Fibroblast of lung (primary cell): ENCODE data around the gene RPUSD4. TPM values are rescaled to one million over a fixed set of nuclear protein-coding genes. Genes with fewer than 3 reads are reported as not detected.

Source experiments
- DNase-seq, 2 donors: peaks; one replicate each; pipeline versions ENCODE4 v3.0.0 to v3.0.0-alpha.2; 2010; ENCODE audit warnings: low read depth in 2 of 2
- H2AFZ ChIP-seq: 2 replicates; pipeline ENCODE4 v1.5.1; 2012; ENCODE audit warnings: low read length, control low read depth, inconsistent platforms
- H3K27ac ChIP-seq: 2 replicates; pipeline ENCODE4 v1.5.1; 2011; ENCODE audit warnings: low read length, control low read depth; ENCODE audit not compliant: insufficient read depth
- H3K27me3 ChIP-seq: 2 replicates; pipeline ENCODE4 v1.5.1; 2011; ENCODE audit warnings: mild to moderate bottlenecking, low read length; ENCODE audit not compliant: control insufficient read depth, insufficient read depth
- H3K36me3 ChIP-seq: 2 replicates; pipeline ENCODE4 v1.5.1; 2011; ENCODE audit warnings: low read length; ENCODE audit not compliant: control insufficient read depth, insufficient read depth
- H3K4me1 ChIP-seq: 2 replicates; pipeline ENCODE4 v1.5.1; 2011; ENCODE audit warnings: low read length; ENCODE audit not compliant: control insufficient read depth, insufficient read depth; ENCODE audit errors: extremely low read depth
- H3K4me2 ChIP-seq: 2 replicates; pipeline ENCODE4 v1.5.1; 2011; ENCODE audit warnings: low read length, control low read depth; ENCODE audit not compliant: insufficient read depth; ENCODE audit errors: extremely low read depth
- H3K4me3 ChIP-seq, 4 experiments: fragments of 200-600 bp in 1 of 4; sonication (generic) in 1 of 4; replicated peaks in 1 of 4; 2 replicates each; pipeline ENCODE4 v1.5.1; 2011 to 2016; ENCODE audit warnings: low read length in 4 of 4, low read depth in 3 of 4, mild to moderate bottlenecking in 3 of 4, control low read depth in 2 of 4, inconsistent platforms in 1 of 4, mixed read lengths in 1 of 4; ENCODE audit not compliant: insufficient read depth in 1 of 4; ENCODE audit errors: control extremely low read depth in 1 of 4
- H3K79me2 ChIP-seq: 2 replicates; pipeline ENCODE4 v1.5.1; 2012; ENCODE audit warnings: mild to moderate bottlenecking, low read length, inconsistent platforms; ENCODE audit not compliant: control insufficient read depth, insufficient read depth
- H3K9ac ChIP-seq: 2 replicates; pipeline ENCODE4 v1.5.1; 2011; ENCODE audit warnings: mild to moderate bottlenecking, low read length, control low read depth; ENCODE audit not compliant: insufficient read depth
- H3K9me3 ChIP-seq: 2 replicates; pipeline ENCODE4 v1.5.1; 2012; ENCODE audit warnings: low read depth, low read length; ENCODE audit not compliant: control insufficient read depth, insufficient read depth
- H4K20me1 ChIP-seq: 2 replicates; pipeline ENCODE4 v1.5.1; 2011; ENCODE audit warnings: low read length; ENCODE audit not compliant: control insufficient read depth, insufficient read depth; ENCODE audit errors: extremely low read depth
- EZH2 ChIP-seq: IDR thresholded peaks from 2 replicates; pipeline ENCODE4 v1.5.1; 2012; ENCODE audit warnings: low read length, control low read depth, mild to moderate bottlenecking; ENCODE audit errors: missing control alignments
- polyA plus RNA-seq, 2 donors: library from polyadenylated mRNA; depleted of rRNA in 1 of 2; stranded (reverse) in 1 of 2; unstranded in 1 of 2; fragments of >200 nt; gene quantifications; 2 replicates each; pipeline ENCODE4 v1.2.1, GENCODE V29; 2011 to 2012; ENCODE audit warnings: missing spikeins in 1 of 2
- total RNA-seq: library from RNA; depleted of rRNA; stranded (reverse); fragments of >200 nt; gene quantifications from 2 replicates; pipeline ENCODE4 v1.2.1, GENCODE V29; 2014
- TF ChIP-seq, protein P1 (sequence below), 2 donors: IDR thresholded peaks in 1 of 2; conservative IDR thresholded peaks in 1 of 2; 1 replicate in 1 of 2; 2 replicates in 1 of 2; pipeline ENCODE4 v1.5.1; 2011 to 2012; ENCODE audit warnings: low read length in 2 of 2, control low read depth in 1 of 2, inconsistent platforms in 1 of 2, low read depth in 1 of 2, mild to moderate bottlenecking in 1 of 2

Gene RPUSD4
- total and polyA plus RNA-seq, 2 donors (not counting 1 experiment from before 2014, with no cell fraction given) = 16.3 to 26.9 TPM

DNA sequence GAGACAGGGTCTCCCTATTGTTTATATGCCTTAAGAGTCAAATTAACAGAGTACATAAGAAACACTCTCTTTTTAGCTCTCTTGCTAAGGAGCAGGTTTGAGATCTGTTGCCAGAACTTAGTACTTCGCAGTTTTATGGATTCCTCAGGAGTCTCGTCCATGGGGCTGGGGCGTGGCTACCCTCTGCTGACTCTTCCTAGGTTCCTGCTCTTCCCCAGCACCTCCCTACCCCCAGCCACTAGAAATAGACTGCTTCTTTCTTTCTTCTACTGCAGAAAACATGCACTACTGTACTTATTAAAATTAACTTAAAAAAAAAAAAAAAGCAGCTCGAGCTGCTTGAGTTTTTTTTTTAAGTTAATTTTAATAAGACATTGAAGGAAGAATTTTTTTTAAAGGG lies 8.1 kb upstream of the RPUSD4 start:
- Histone ChIP-seq H3K27ac (no peak overlapping the region), H4K20me1 (no peaks in the 10 kb centered on the region), H3K4me2 (no peak overlapping the region), H3K36me3 (no peaks in the 10 kb centered on the region), H3K4me1 (no peaks in the 10 kb centered on the region), H2AFZ (no peak overlapping the region), H3K9me3 (no peaks in the 10 kb centered on the region), H3K4me3 (no peak overlapping the region), H3K27me3 (no peaks in the 10 kb centered on the region), H3K9ac (no peak overlapping the region), H3K79me2 (peaks cover 19% of the 10 kb centered on the region)
- no peak for DNase-seq
- TF ChIP-seq EZH2 = no peak
- TF ChIP-seq, protein P1, sequence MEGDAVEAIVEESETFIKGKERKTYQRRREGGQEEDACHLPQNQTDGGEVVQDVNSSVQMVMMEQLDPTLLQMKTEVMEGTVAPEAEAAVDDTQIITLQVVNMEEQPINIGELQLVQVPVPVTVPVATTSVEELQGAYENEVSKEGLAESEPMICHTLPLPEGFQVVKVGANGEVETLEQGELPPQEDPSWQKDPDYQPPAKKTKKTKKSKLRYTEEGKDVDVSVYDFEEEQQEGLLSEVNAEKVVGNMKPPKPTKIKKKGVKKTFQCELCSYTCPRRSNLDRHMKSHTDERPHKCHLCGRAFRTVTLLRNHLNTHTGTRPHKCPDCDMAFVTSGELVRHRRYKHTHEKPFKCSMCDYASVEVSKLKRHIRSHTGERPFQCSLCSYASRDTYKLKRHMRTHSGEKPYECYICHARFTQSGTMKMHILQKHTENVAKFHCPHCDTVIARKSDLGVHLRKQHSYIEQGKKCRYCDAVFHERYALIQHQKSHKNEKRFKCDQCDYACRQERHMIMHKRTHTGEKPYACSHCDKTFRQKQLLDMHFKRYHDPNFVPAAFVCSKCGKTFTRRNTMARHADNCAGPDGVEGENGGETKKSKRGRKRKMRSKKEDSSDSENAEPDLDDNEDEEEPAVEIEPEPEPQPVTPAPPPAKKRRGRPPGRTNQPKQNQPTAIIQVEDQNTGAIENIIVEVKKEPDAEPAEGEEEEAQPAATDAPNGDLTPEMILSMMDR (conservative IDR thresholded peaks at IDR 0.05 in 1 of 2, IDR thresholded peaks at IDR 0.05 in 1 of 2; ENCODE audit: low read depth in 1 of 2, low read length in 2 of 2) = no peak

DNA sequence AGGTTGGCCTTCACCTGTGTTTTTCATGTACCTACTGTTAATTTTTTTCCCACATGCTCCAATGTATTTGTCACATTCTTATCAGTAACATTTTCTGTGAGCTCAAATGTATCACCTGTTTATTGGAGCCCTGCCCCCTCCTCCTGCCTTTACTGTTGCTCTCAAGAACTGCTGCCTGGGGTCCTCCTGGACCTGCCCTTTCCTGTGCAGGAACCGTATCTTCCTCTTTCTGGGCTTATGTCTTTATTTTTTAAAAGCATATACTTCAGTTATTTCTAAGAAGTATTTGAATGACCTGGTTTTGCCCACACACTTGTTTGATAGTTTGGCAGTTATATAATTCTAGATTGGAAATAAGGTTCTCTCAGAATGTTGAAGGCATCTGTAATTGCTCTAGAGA lies 6.0 kb upstream of the RPUSD4 start:
- no peak overlapping the region for H3K4me2 ChIP-seq
- H2AFZ ChIP-seq = no peak overlapping the region
- no peak for DNase-seq
- peaks cover 25% of the 10 kb centered on the region for H3K79me2 ChIP-seq
- no peaks in the 10 kb centered on the region for H3K36me3 ChIP-seq
- no peak overlapping the region for H3K27ac ChIP-seq
- H3K27me3 ChIP-seq = no peaks in the 10 kb centered on the region
- no peaks in the 10 kb centered on the region for H4K20me1 ChIP-seq
- H3K4me1 ChIP-seq = no peaks in the 10 kb centered on the region
- no peaks in the 10 kb centered on the region for H3K9me3 ChIP-seq
- no peak overlapping the region for H3K4me3 ChIP-seq
- TF ChIP-seq, protein P1 (conservative IDR thresholded peaks at IDR 0.05 in 1 of 2, IDR thresholded peaks at IDR 0.05 in 1 of 2; ENCODE audit: low read depth in 1 of 2, low read length in 2 of 2) = no peak
- no peak for TF ChIP-seq EZH2
- H3K9ac ChIP-seq = no peak overlapping the region

DNA sequence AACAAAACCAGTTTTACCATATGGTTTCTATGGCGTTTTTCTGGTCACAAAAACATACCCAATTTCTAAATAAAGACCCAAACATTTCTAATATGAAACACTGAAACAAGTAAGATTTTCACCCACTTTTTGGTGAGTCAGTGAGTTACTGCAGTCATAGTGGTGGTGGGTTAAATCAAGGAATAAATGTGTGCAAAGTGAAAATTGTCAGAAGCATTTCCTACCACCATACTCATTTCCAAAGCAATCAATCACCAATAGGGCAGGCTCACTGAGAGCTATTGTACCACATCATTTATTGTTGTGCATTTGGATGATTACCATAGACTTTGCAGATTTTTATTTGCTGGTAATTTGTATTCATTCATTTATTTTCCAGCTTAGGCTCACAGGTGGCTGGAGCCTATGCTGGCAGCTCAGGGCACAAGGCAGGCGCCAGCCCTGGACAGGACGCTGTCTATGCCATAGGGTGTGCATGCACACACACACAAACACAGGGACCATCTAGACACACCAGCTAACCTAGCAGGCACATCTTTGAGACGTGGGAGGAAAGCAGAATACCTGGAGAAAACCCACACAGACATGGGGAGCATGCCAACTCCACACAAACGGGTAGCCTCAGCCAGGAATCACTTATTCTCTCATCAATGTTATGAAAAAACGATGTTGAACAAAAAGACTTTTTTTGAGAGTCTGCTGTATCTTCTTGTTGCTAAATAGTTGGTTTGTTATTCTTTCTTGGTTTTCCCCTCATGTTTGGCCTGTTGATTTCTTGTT lies 5.3 kb upstream of the RPUSD4 start:
- H3K79me2 ChIP-seq = peaks cover 26% of the 10 kb centered on the region

More for the DNA sequence above, 5.3 kb upstream of the RPUSD4 start:
- Histone ChIP-seq H3K27ac (no peak overlapping the region), H3K4me2 (no peak overlapping the region), H4K20me1 (no peaks in the 10 kb centered on the region), H3K4me3 (no peak overlapping the region), H3K9ac (no peak overlapping the region), H3K4me1 (no peaks in the 10 kb centered on the region), H2AFZ (no peak overlapping the region), H3K36me3 (no peaks in the 10 kb centered on the region), H3K27me3 (no peaks in the 10 kb centered on the region), H3K9me3 (no peaks in the 10 kb centered on the region)
- TF ChIP-seq EZH2 = no peak
- TF ChIP-seq, protein P1 (conservative IDR thresholded peaks at IDR 0.05 in 1 of 2, IDR thresholded peaks at IDR 0.05 in 1 of 2; ENCODE audit: low read depth in 1 of 2, low read length in 2 of 2) = no peak
- no peak for DNase-seq
